Measurements from ENCODE around the gene GNPTAB. TPM values are rescaled to one million over a fixed set of nuclear protein-coding genes. Genes with fewer than 3 reads are reported as not detected.

Gene GNPTAB
- total RNA-seq, 1 experiment from 2014 or later, result 21.0 TPM

- H4K20me1 ChIP-seq (ENCODE audit: low read length), result no peaks in the 10 kb centered on the region
- no peaks in the 10 kb centered on the region for H3K27me3 ChIP-seq (ENCODE audit: low read length)
- POLR2A ChIA-PET (ENCODE audit: unreplicated experiment), result interaction anchor here (0.5 kb wide), 1 partner anchor 285 kb away, joined by 3 read pairs; no protein-coding TSS in a partner anchor
- TF ChIP-seq EZH2phosphoT487 (IDR thresholded peaks at IDR 0.05; ENCODE audit: borderline replicate concordance, low read length) (no peak), EZH2 (IDR thresholded peaks at IDR 0.05; ENCODE audit: low read length, unreplicated experiment) (no peak)
- H3K9ac ChIP-seq (ENCODE audit: low read length), result no peak overlapping the region
- no peaks in the 10 kb centered on the region for H3K36me3 ChIP-seq (ENCODE audit: low read depth, low read length)
- CTCF ChIA-PET, result no interaction called here
- ATAC-seq (no peak), DNase-seq (no peak)
- H3K9me2 ChIP-seq (replicated peaks; ENCODE audit: low read length), result no peaks in the 10 kb centered on the region
- no peak overlapping the region for H3K27ac ChIP-seq (ENCODE audit: low read length)
- H3K4me2 ChIP-seq (ENCODE audit: low read length), result no peak overlapping the region
- no TSS peak for BruUV-seq (replicated peaks)
- intact Hi-C loops (cut with micrococcal nuclease), result no loop called here
- H3F3A ChIP-seq (ENCODE audit: low read length, unreplicated experiment), result no peaks in the 10 kb centered on the region
- no peaks in the 10 kb centered on the region; the same call in 1 of the 2 replicates for H3K4me1 ChIP-seq (ENCODE audit: insufficient read depth, low read length)
- H3K9me3 ChIP-seq (ENCODE audit: low read length), result no peaks in the 10 kb centered on the region
- H3K4me3 ChIP-seq (ENCODE audit: low read length), result no peak overlapping the region
- H2AFZ ChIP-seq (ENCODE audit: low read length), result no peak overlapping the region
- no peaks in the 10 kb centered on the region for H3K79me2 ChIP-seq (ENCODE audit: low read length)
These were observed 48.9 kb downstream of the GNPTAB start for GRCh38 chr12:101781834-101782233.

- Histone ChIP-seq H3K9me3 (ENCODE audit: low read length) (no peaks in the 10 kb centered on the region), H4K20me1 (ENCODE audit: low read length) (no peaks in the 10 kb centered on the region), H3K4me1 (ENCODE audit: insufficient read depth, low read length) (no peaks in the 10 kb centered on the region; the same call in 1 of the 2 replicates), H3K9ac (ENCODE audit: low read length) (no peak overlapping the region), H3F3A (ENCODE audit: low read length, unreplicated experiment) (no peaks in the 10 kb centered on the region), H2AFZ (ENCODE audit: low read length) (no peak overlapping the region), H3K27me3 (ENCODE audit: low read length) (no peaks in the 10 kb centered on the region), H3K27ac (ENCODE audit: low read length) (no peak overlapping the region), H3K9me2 (replicated peaks; ENCODE audit: low read length) (no peaks in the 10 kb centered on the region), H3K4me3 (ENCODE audit: low read length) (no peak overlapping the region), H3K36me3 (ENCODE audit: low read depth, low read length) (no peaks in the 10 kb centered on the region), H3K4me2 (ENCODE audit: low read length) (no peak overlapping the region), H3K79me2 (ENCODE audit: low read length) (no peaks in the 10 kb centered on the region)
- ChIA-PET CTCF (no interaction called here), POLR2A (ENCODE audit: unreplicated experiment) (no interaction called here)
- TF ChIP-seq EZH2 (IDR thresholded peaks at IDR 0.05; ENCODE audit: low read length, unreplicated experiment), result no peak
- no peak for TF ChIP-seq CTCF (conservative IDR thresholded peaks at IDR 0.05; ENCODE audit: low read depth, low read length)
- TF ChIP-seq EZH2phosphoT487 (IDR thresholded peaks at IDR 0.05; ENCODE audit: borderline replicate concordance, low read length), result no peak
- BruUV-seq (replicated peaks), result no TSS peak
- intact Hi-C loops (cut with micrococcal nuclease), result no loop called here
- no peak for ATAC-seq
- no peak for DNase-seq
These were observed 50.2 kb downstream of the GNPTAB start for GRCh38 chr12:101780599-101780998.

GRCh38 chr12:101779626-101780025, 51.1 kb downstream of the GNPTAB start:
- intact Hi-C loops (cut with micrococcal nuclease), result loop anchor here (10.0 kb wide), 2 partner anchors 705 to 1035 kb away; partner anchors contain the start of gene IGF1
- Histone ChIP-seq H3K9ac (ENCODE audit: low read length) (no peak overlapping the region), H3K9me2 (replicated peaks; ENCODE audit: low read length) (no peaks in the 10 kb centered on the region), H3K4me3 (ENCODE audit: low read length) (no peak overlapping the region), H3F3A (ENCODE audit: low read length, unreplicated experiment) (no peaks in the 10 kb centered on the region), H3K4me1 (ENCODE audit: insufficient read depth, low read length) (no peaks in the 10 kb centered on the region; the same call in 1 of the 2 replicates), H3K27ac (ENCODE audit: low read length) (no peak overlapping the region), H3K27me3 (ENCODE audit: low read length) (no peaks in the 10 kb centered on the region), H3K79me2 (ENCODE audit: low read length) (no peaks in the 10 kb centered on the region), H2AFZ (ENCODE audit: low read length) (no peak overlapping the region), H4K20me1 (ENCODE audit: low read length) (no peaks in the 10 kb centered on the region), H3K9me3 (ENCODE audit: low read length) (no peaks in the 10 kb centered on the region), H3K4me2 (ENCODE audit: low read length) (no peak overlapping the region), H3K36me3 (ENCODE audit: low read depth, low read length) (no peaks in the 10 kb centered on the region)
- BruUV-seq (replicated peaks), result no TSS peak
- ATAC-seq, result no peak
- POLR2A ChIA-PET (ENCODE audit: unreplicated experiment), result no interaction called here
- CTCF ChIA-PET, result no interaction called here
- TF ChIP-seq EZH2phosphoT487 (IDR thresholded peaks at IDR 0.05; ENCODE audit: borderline replicate concordance, low read length) (no peak), CTCF (conservative IDR thresholded peaks at IDR 0.05; ENCODE audit: low read depth, low read length) (no peak), EZH2 (IDR thresholded peaks at IDR 0.05; ENCODE audit: low read length, unreplicated experiment) (no peak)
- DNase-seq, result no peak

All from PC-3 (cell line).